Tibial artery (tissue), 4 donors: ENCODE results near the gene RIMBP2.

Experiments
- DNase-seq, 2 donors: peaks; one replicate each; pipeline ENCODE4 v3.0.0-alpha.2; 2019
- H3K27ac ChIP-seq, 2 donors: fragments of 200-600 bp; sonication (generic) in 1 of 2; 1 replicate in 1 of 2; 2 replicates in 1 of 2; pipeline ENCODE4 v1.5.1; 2018 to 2019; ENCODE audit warnings: mild to moderate bottlenecking in 1 of 2
- H3K27me3 ChIP-seq, 2 donors: fragments of 200-600 bp; sonication (generic) in 1 of 2; one replicate each; pipeline versions ENCODE4 v1.5.1 to v1.6.0; 2016 to 2019
- H3K36me3 ChIP-seq, 3 donors: fragments of 200-600 bp; sonication (generic) in 2 of 3; one replicate each; pipeline ENCODE4 v1.5.1; 2016 to 2019; ENCODE audit warnings: mild to moderate bottlenecking in 2 of 3
- H3K4me1 ChIP-seq, 4 donors: fragments of 200-600 bp; sonication (generic) in 2 of 4; 1 replicate in 3 of 4; 2 replicates in 1 of 4; pipeline ENCODE4 v1.5.1; 2016 to 2019
- H3K4me3 ChIP-seq, 2 donors: fragments of 200-600 bp; sonication (generic) in 1 of 2; 1 replicate in 1 of 2; 2 replicates in 1 of 2; pipeline ENCODE4 v1.5.1; 2018 to 2019; ENCODE audit warnings: mild to moderate bottlenecking in 2 of 2
- H3K9me3 ChIP-seq, 3 donors: fragments of 200-600 bp; sonication (generic) in 1 of 3; one replicate each; pipeline ENCODE4 v1.5.1; 2016 to 2019
- intact Hi-C: fragments of 100-400 bp; cut with DNase I; formaldehyde crosslinking; loops from one replicate; pipeline ENCODE4 v1.15.0; 2023; ENCODE audit warnings: low total_unique reads
- TF ChIP-seq, protein P1 (sequence below), 2 experiments: fragments of 200-600 bp in 1 of 2; fragments of 450-650 bp in 1 of 2; IDR thresholded peaks; one replicate each; pipeline ENCODE4 v1.5.1; 2017 to 2019; ENCODE audit warnings: antibody characterized with exemption in 2 of 2, mild to moderate bottlenecking in 1 of 2, moderate library complexity in 1 of 2

RIMBP2 gene

GRCh38 chr12:130435826-130436225 is 280.3 kb downstream of the RIMBP2 start:
- DNase-seq = peak in 1 of 2 donors; percentile 58
- intact Hi-C loops = no loop called here
- no peak overlapping the region for H3K4me3 ChIP-seq
- peaks cover 0 to 26% (median 0%) of the 10 kb centered on the region in 3 donors for H3K9me3 ChIP-seq
- TF ChIP-seq, protein P1, sequence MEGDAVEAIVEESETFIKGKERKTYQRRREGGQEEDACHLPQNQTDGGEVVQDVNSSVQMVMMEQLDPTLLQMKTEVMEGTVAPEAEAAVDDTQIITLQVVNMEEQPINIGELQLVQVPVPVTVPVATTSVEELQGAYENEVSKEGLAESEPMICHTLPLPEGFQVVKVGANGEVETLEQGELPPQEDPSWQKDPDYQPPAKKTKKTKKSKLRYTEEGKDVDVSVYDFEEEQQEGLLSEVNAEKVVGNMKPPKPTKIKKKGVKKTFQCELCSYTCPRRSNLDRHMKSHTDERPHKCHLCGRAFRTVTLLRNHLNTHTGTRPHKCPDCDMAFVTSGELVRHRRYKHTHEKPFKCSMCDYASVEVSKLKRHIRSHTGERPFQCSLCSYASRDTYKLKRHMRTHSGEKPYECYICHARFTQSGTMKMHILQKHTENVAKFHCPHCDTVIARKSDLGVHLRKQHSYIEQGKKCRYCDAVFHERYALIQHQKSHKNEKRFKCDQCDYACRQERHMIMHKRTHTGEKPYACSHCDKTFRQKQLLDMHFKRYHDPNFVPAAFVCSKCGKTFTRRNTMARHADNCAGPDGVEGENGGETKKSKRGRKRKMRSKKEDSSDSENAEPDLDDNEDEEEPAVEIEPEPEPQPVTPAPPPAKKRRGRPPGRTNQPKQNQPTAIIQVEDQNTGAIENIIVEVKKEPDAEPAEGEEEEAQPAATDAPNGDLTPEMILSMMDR (IDR thresholded peaks at IDR 0.05) = no peak
- no peaks in the 10 kb centered on the region for H3K36me3 ChIP-seq
- no peaks in the 10 kb centered on the region for H3K27me3 ChIP-seq
- H3K4me1 ChIP-seq = no peaks in the 10 kb centered on the region
- no peak overlapping the region for H3K27ac ChIP-seq

DNA sequence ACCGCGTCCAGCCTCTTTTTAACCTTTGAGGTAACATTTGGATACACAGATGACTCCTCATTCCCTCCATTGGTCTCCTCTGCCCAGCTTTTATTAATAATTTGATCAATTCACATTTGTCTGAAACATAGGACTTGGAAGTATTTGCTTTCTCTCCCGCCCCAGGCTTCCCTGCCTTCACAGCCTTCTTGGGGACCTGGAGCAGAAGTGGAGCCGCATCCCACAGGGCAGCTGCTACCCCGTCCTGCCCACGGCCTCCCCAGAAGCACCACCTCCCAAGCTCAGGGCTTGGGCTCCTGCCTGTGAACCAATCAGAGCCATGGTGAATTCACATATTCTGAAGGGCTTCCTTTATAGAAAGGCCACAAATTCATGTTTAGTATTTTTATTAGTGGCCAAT is 280.8 kb downstream of the RIMBP2 start:
- Histone ChIP-seq H3K4me3 (no peak overlapping the region), H3K9me3 (peaks cover 0 to 26% (median 0%) of the 10 kb centered on the region in 3 donors), H3K27ac (no peak overlapping the region), H3K36me3 (no peaks in the 10 kb centered on the region), H3K4me1 (no peaks in the 10 kb centered on the region), H3K27me3 (no peaks in the 10 kb centered on the region)
- TF ChIP-seq, protein P1 (IDR thresholded peaks at IDR 0.05) = no peak
- intact Hi-C loops = no loop called here
- peak in 1 of 2 donors; percentile 24 for DNase-seq

DNA sequence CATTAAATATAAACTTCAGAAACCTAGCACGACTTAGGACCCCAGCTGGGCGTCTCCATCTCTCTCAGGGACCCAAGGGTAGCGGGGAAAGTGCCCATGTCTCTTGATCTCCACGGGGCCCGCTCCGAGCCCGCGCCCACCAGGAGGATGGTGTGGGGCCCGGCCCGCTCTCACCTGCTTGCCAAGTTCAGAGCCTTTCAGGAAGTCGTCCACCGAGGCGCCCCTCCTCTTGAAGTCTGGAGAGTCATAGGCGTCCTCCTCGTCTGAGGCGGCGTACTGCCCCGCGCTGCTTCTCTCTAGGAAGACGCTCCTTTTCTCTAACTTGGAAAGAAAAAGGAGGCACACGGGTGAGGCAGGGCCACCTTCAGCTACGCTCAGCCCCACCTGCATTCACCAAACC is 281.5 kb downstream of the RIMBP2 start:
- intact Hi-C loops = no loop called here
- Histone ChIP-seq H3K9me3 (peaks cover 0 to 26% (median 0%) of the 10 kb centered on the region in 3 donors), H3K4me3 (no peak overlapping the region), H3K27me3 (no peaks in the 10 kb centered on the region), H3K27ac (no peak overlapping the region), H3K4me1 (no peaks in the 10 kb centered on the region), H3K36me3 (no peaks in the 10 kb centered on the region)
- TF ChIP-seq, protein P1 (IDR thresholded peaks at IDR 0.05) = no peak
- DNase-seq = peak in 1 of 2 donors; percentile 56

- intact Hi-C loops = no loop called here
- no peak overlapping the region for H3K27ac ChIP-seq
- H3K27me3 ChIP-seq = no peaks in the 10 kb centered on the region
- TF ChIP-seq, protein P1 (IDR thresholded peaks at IDR 0.05) = no peak
- no peaks in the 10 kb centered on the region for H3K4me1 ChIP-seq
- H3K36me3 ChIP-seq = no peaks in the 10 kb centered on the region
- H3K4me3 ChIP-seq = no peak overlapping the region
- peaks cover 0 to 26% (median 0%) of the 10 kb centered on the region in 3 donors for H3K9me3 ChIP-seq
- DNase-seq = peak in 1 of 2 donors; percentile 48
Measured at GRCh38 chr12:130433834-130434233, 282.3 kb downstream of the RIMBP2 start.

DNA sequence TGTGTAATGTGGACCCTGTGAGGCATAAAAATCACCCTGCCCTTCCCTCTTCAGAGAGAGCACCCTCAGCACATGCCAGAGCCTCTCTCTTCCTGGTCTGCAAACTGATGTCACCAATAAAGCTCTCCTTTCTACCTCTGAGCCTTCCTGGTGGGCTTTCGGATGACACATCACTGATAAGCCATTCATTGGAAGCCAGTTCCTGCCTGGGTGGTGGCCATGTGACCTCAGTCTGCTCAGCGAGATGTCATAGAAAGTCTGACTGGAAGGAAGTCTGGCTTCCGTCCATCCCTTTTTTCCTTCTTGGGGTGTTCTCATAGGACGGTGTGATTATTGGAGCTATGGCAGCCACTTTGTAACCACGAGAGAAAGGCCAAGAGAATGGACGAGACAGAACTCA is 282.7 kb downstream of the RIMBP2 start:
- TF ChIP-seq, protein P1 (IDR thresholded peaks at IDR 0.05) = no peak
- no peak overlapping the region for H3K4me3 ChIP-seq
- intact Hi-C loops = no loop called here
- H3K9me3 ChIP-seq = peaks cover 0 to 26% (median 0%) of the 10 kb centered on the region in 3 donors
- no peaks in the 10 kb centered on the region for H3K27me3 ChIP-seq
- no peak for DNase-seq
- no peaks in the 10 kb centered on the region for H3K36me3 ChIP-seq
- H3K27ac ChIP-seq = no peak overlapping the region
- no peaks in the 10 kb centered on the region for H3K4me1 ChIP-seq

- TF ChIP-seq, protein P1 (IDR thresholded peaks at IDR 0.05) = no peak
- Histone ChIP-seq H3K4me3 (no peak overlapping the region), H3K9me3 (peaks cover 0 to 13% (median 0%) of the 10 kb centered on the region in 3 donors), H3K27ac (no peak overlapping the region), H3K27me3 (no peaks in the 10 kb centered on the region), H3K4me1 (no peaks in the 10 kb centered on the region), H3K36me3 (no peaks in the 10 kb centered on the region)
- intact Hi-C loops = no loop called here
- DNase-seq = no peak
Measured at GRCh38 chr12:130431176-130431575, 284.9 kb downstream of the RIMBP2 start.
